T-cell (primary cell): ENCODE results near the gene DOCK6. TPM values are rescaled to one million over a fixed set of nuclear protein-coding genes. Genes with fewer than 3 reads are reported as not detected.

Experiments used
- ATAC-seq, 4 experiments: fragments of 200-7000 bp in 3 of 4; fragments of 150-1000 bp in 1 of 4; cut with Tn5 transposase; replicated peaks in 1 of 4; 1 replicate in 3 of 4; 2 replicates in 1 of 4; pipeline ENCODE4 v1.10.0; 2021; ENCODE audit warnings: moderate library complexity in 3 of 4, mild to moderate bottlenecking in 2 of 4, moderate number of reproducible peaks in 1 of 4
- CTCF ChIA-PET, 2 donors: fragments of 300-600 bp; sonication (Branson Sonifier 250); formaldehyde crosslinking; loops; one replicate each; lab custom pipeline; 2022; ENCODE audit warnings: antibody characterized with exemption in 2 of 2; lab: Charles Lee
- POLR2A ChIA-PET, 2 donors: fragments of 300-600 bp; sonication (Branson Sonifier 250); formaldehyde crosslinking; loops; one replicate each; lab custom pipeline; 2022; ENCODE audit warnings: antibody characterized with exemption in 2 of 2; lab: Charles Lee
- DNase-seq, 35 experiments: peaks; one replicate each; pipeline versions ENCODE4 v3.0.0 to v3.0.0-alpha.2; 2013 to 2023
- H3K27ac ChIP-seq: one replicate; pipeline ENCODE4 v1.5.1; 2013; ENCODE audit warnings: low read length
- H3K27me3 ChIP-seq, 2 experiments: replicated peaks in 1 of 2; 1 replicate in 1 of 2; 2 replicates in 1 of 2; pipeline versions ENCODE4 v1.6.1 to v1.7.0; 2013; ENCODE audit warnings: low read length in 1 of 2, mixed read lengths in 1 of 2; ENCODE audit not compliant: control insufficient read depth in 2 of 2, insufficient read depth in 2 of 2; ENCODE audit errors: extremely low read depth in 1 of 2
- H3K36me3 ChIP-seq, 2 donors: 1 replicate in 1 of 2; 2 replicates in 1 of 2; pipeline versions ENCODE4 v1.6.1 to v1.7.0; 2013; ENCODE audit warnings: low read length in 1 of 2; ENCODE audit not compliant: control insufficient read depth in 2 of 2, insufficient read depth in 1 of 2; ENCODE audit errors: extremely low read depth in 1 of 2
- H3K4me1 ChIP-seq, 2 experiments: 1 replicate in 1 of 2; 2 replicates in 1 of 2; pipeline versions ENCODE4 v1.6.1 to v1.7.0; 2013; ENCODE audit warnings: low read length in 2 of 2, mixed read lengths in 1 of 2; ENCODE audit not compliant: insufficient read depth in 2 of 2, control insufficient read depth in 1 of 2; ENCODE audit errors: extremely low read depth in 1 of 2
- H3K4me3 ChIP-seq, 2 donors: 1 replicate in 1 of 2; 2 replicates in 1 of 2; pipeline versions ENCODE4 v1.5.1 to v1.7.0; 2013; ENCODE audit warnings: mild to moderate bottlenecking in 2 of 2, low read length in 1 of 2, moderate library complexity in 1 of 2; ENCODE audit not compliant: control insufficient read depth in 1 of 2; ENCODE audit errors: extremely low read depth in 1 of 2
- H3K9me3 ChIP-seq: 2 replicates; pipeline ENCODE4 v1.7.0; 2013
- H3K27ac Mint-ChIP-seq, 2 donors: one replicate each; pipeline ENCODE4 v1.8.0; 2020 to 2021; ENCODE audit warnings: mild to moderate bottlenecking in 2 of 2, mixed read lengths in 2 of 2
- H3K27me3 Mint-ChIP-seq, 2 donors: one replicate each; pipeline ENCODE4 v1.8.0; 2021 to 2022; ENCODE audit warnings: mixed read lengths in 2 of 2
- H3K36me3 Mint-ChIP-seq: one replicate; pipeline ENCODE4 v1.8.0; 2021; ENCODE audit warnings: mixed read lengths
- H3K4me1 Mint-ChIP-seq, 3 donors: one replicate each; pipeline ENCODE4 v1.8.0; 2020 to 2022; ENCODE audit warnings: mixed read lengths in 3 of 3, mild to moderate bottlenecking in 1 of 3
- H3K4me3 Mint-ChIP-seq, 3 donors: one replicate each; pipeline ENCODE4 v1.8.0; 2020 to 2022; ENCODE audit warnings: mild to moderate bottlenecking in 3 of 3, mixed read lengths in 3 of 3, moderate library complexity in 3 of 3
- H3K9me3 Mint-ChIP-seq, 3 donors: one replicate each; pipeline ENCODE4 v1.8.0; 2020 to 2022; ENCODE audit warnings: mixed read lengths in 3 of 3
- WGBS: methylation state at CpG from one replicate; pipeline ENCODE4 v1.1.5; 2013; ENCODE audit warnings: missing lambda C conversion rate; ENCODE audit not compliant: insufficient coverage; 5-methylcytosine and 5-hydroxymethylcytosine counted together
- total RNA-seq, 35 experiments: library from RNA in 6 of 35; stranded (reverse) in 6 of 35; fragments of 120-200 nt in 1 of 35; gene quantifications; one replicate each; pipeline versions ENCODE4 v1.2.1 to v1.2.4 and lab custom pipeline; 2013 to 2026

DOCK6 gene
- total RNA-seq, 5 donors from 2014 or later (not counting 1 experiment from before 2014, with no cell fraction given): 0.78 to 1.8 (median 1.0) TPM

DNA sequence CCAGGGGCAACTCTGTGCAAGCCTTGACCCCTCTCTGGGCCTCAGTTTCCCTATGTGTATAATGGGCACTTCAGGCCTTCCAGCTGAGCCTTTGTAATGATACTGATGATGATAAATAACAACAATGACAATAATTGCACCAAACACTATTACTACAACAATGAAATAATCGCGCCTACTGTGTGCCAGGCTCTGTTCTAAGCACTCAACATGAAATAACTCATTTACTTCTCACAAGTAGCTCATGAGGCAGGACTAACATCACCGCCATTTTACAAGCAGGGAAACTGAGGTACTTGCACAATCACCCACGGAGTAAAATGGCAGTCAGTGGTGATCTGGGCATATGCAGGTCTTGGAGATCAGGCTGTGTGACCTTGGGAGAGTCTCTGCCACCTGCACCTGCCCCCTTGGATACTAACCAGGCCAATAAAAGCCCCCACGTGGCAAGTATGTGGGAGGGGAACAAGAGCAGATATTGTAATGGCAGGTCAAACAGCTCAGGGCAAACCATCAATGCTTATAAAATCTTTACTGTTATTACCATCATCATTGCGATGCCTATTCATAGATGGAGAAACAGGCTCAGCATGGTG, 23.4 kb downstream of the DOCK6 start:
- H3K36me3 ChIP-seq: no peaks in the 10 kb centered on the region
- H3K27me3 ChIP-seq: peaks cover 0 to 45% of the 10 kb centered on the region in 2 experiments
- no peak overlapping the region for H3K27ac Mint-ChIP-seq
- H3K27me3 Mint-ChIP-seq: peaks cover 7 to 12% of the 10 kb centered on the region in 2 donors
- H3K27ac ChIP-seq: no peak overlapping the region
- H3K4me1 Mint-ChIP-seq: peaks cover 4 to 6% (median 5%) of the 10 kb centered on the region in 3 donors
- ChIA-PET CTCF (no interaction called here), POLR2A (no interaction called here)
- H3K4me3 Mint-ChIP-seq: no peak overlapping the region
- DNase-seq (no peak), ATAC-seq (no peak)
- H3K36me3 Mint-ChIP-seq: no peaks in the 10 kb centered on the region
- H3K4me3 ChIP-seq: no peak overlapping the region
- H3K9me3 ChIP-seq: no peaks in the 10 kb centered on the region
- H3K9me3 Mint-ChIP-seq: peaks cover 4 to 8% (median 6%) of the 10 kb centered on the region in 3 donors
- peaks cover 0 to 8% of the 10 kb centered on the region in 2 experiments for H3K4me1 ChIP-seq
- 100% methylated on average over 1 of the region's 6 CpGs for WGBS

DNA sequence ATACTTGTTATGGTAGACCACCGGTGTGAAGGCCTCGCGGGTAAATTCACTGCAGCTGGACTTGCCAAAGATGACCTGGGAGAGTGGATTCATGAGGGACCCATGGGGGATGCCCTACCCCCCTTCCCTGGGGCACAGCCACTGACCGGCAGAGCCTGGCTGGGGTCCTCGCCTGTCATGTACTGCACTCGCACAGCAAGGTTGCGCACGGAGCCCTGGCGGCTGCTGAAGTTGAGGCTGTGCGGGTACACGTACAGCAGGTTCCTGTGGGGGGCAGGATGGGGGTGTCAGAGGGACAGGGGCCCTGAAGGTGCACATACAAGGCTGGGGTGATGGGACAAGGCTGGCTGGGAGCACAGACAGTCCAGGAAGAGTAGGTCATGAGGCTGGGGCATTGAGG, 24.3 kb downstream of the DOCK6 start:
- Histone ChIP-seq H3K4me1 (peaks cover 0 to 1% of the 10 kb centered on the region in 2 experiments), H3K27me3 (peaks cover 0 to 37% of the 10 kb centered on the region in 2 experiments), H3K4me3 (no peak overlapping the region), H3K36me3 (no peaks in the 10 kb centered on the region), H3K9me3 (no peaks in the 10 kb centered on the region), H3K27ac (no peak overlapping the region)
- H3K9me3 Mint-ChIP-seq: peaks cover 4 to 8% (median 6%) of the 10 kb centered on the region in 3 donors
- 90% methylated on average over 9 of the region's 11 CpGs for WGBS
- H3K4me3 Mint-ChIP-seq: no peak overlapping the region
- H3K27me3 Mint-ChIP-seq: peaks cover 4 to 8% of the 10 kb centered on the region in 2 donors
- H3K36me3 Mint-ChIP-seq: no peaks in the 10 kb centered on the region
- POLR2A ChIA-PET: no interaction called here
- no peak for ATAC-seq
- no peaks in the 10 kb centered on the region for H3K4me1 Mint-ChIP-seq
- H3K27ac Mint-ChIP-seq: no peak overlapping the region
- CTCF ChIA-PET: no interaction called here
- no peak for DNase-seq

DNA sequence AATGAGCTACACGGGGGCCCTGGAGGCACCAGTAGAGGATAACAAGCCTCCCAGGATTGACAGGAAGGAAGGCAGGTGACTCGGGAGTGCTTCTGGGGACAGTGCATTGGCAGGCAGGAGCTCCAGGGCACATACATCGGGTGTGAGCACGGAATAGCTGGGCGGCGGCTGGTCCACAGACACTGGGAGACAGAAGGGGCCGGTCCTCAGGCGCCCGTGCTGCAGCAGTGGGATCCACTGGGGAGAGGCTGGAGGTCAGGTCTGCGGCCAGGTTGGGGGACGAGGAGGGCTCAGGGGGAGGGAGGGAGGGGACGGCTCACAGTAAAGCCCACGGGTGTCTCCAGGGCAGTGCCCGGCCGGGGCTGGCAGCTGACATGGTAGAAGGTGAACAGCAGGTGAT, 25.0 kb downstream of the DOCK6 start:
- Mint-ChIP-seq H3K36me3 (no peaks in the 10 kb centered on the region), H3K27me3 (peaks cover 0 to 5% of the 10 kb centered on the region in 2 donors), H3K4me1 (no peaks in the 10 kb centered on the region), H3K27ac (no peak overlapping the region), H3K9me3 (peaks cover 4 to 8% (median 6%) of the 10 kb centered on the region in 3 donors), H3K4me3 (no peak overlapping the region)
- DNase-seq (no peak), ATAC-seq (no peak)
- WGBS: 88% methylated on average over 14 of the region's 15 CpGs
- no peaks in the 10 kb centered on the region for H3K9me3 ChIP-seq
- H3K36me3 ChIP-seq: no peaks in the 10 kb centered on the region
- H3K27me3 ChIP-seq: peaks cover 0 to 30% of the 10 kb centered on the region in 2 experiments
- H3K4me1 ChIP-seq: no peaks in the 10 kb centered on the region
- ChIA-PET CTCF (no interaction called here), POLR2A (interaction anchor here in 1 of 2 donors (0.6 kb wide), 1 partner anchor 71 kb away, joined by 3 read pairs; no protein-coding TSS in a partner anchor)
- H3K4me3 ChIP-seq: no peak overlapping the region
- H3K27ac ChIP-seq: no peak overlapping the region

DNA sequence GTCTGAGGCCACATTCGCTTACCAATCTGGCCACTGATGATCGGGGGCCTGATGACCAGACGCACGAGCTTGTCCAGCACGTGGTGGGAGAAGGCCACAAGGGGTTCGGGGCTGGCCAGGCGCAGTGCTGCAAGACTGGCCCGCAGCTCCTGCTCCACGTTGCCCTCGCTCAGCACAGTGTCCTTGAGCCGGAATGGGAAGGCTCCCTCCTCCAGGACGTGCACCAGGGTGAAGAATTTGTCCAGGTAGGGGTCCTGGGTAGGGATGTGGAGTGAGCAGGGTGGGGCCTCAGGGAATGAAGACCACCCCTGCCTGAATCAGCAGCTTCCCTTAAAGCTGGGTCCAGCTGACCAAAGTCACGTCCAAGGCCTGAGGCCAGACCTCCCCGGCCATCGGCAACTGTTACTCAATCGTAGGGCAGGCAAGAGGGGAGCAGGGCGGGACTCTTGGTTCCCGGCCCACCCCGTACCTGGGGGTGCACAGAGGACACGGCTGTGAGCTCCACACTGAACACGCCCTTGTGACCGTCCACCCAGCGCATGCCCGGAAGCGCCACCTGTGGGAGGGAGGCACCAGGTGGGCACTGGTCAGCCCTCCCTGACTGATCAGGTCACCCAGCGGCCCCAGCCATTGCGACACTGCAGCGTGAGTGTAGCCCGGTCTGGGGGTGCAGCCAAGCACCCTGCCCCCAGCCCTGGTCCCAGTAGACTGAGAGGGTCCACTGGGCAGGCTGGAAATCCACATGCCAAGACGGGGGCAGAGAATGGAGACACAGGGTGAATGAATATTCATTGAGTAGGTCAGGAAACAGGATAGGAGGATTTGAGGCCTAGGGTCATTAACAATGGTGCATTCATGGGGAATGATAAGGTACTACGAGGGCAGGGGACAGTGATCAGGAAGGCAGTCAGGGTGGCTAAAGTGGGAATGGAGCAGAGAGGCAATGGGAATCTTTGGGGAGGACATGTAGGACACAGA, 25.7 kb downstream of the DOCK6 start:
- Histone ChIP-seq H3K27ac (no peak overlapping the region), H3K27me3 (peaks cover 0 to 23% of the 10 kb centered on the region in 2 experiments), H3K4me3 (no peak overlapping the region), H3K9me3 (no peaks in the 10 kb centered on the region), H3K36me3 (no peaks in the 10 kb centered on the region), H3K4me1 (no peaks in the 10 kb centered on the region)
- ChIA-PET POLR2A (interaction anchor here in 1 of 2 donors (0.6 kb wide), 1 partner anchor 72 kb away, joined by 3 read pairs; no protein-coding TSS in a partner anchor), CTCF (interaction anchor here in 1 of 2 donors (0.7 kb wide), 1 partner anchor 243 kb away, joined by 5 read pairs; no protein-coding TSS in a partner anchor)
- no peak for DNase-seq
- 93% methylated on average over 27 of the region's 31 CpGs for WGBS
- Mint-ChIP-seq H3K9me3 (peaks cover 4 to 8% (median 6%) of the 10 kb centered on the region in 3 donors), H3K27ac (no peak overlapping the region), H3K4me1 (no peaks in the 10 kb centered on the region), H3K36me3 (no peaks in the 10 kb centered on the region), H3K4me3 (no peak overlapping the region), H3K27me3 (peaks cover 0 to 4% of the 10 kb centered on the region in 2 donors)
- no peak for ATAC-seq

DNA sequence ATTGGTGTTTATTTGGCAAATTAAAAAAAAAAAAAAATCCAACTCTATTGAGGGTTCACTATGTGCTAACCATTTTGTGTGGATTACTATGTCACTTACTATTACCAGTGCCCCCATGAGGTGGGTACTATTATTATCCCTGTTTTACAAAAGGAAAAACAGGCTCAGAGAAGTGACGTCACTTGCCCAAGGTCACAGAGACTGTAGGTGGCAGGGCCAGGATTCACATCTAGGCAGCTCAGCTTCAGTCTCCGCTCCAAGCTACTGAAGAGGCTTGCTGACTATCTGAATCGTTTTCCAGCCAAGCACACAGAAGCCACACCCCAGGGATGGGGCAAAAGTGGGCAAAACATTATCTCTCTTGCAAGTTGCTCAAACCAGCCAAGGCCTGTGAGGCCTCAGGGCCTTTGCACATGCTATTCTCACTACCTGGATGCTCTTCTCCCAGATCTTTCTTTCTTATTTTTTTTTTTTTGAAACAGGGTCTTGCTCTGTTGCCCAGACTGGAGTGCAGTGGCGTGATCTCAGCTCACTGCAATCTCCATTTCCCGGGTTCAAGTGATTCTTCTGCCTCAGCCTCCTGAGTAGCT, 27.7 kb downstream of the DOCK6 start:
- peaks cover 4 to 8% (median 6%) of the 10 kb centered on the region in 3 donors for H3K9me3 Mint-ChIP-seq
- no peaks in the 10 kb centered on the region for H3K4me1 ChIP-seq
- POLR2A ChIA-PET: no interaction called here
- CTCF ChIA-PET: no interaction called here
- no peak for DNase-seq
- no peaks in the 10 kb centered on the region for H3K27me3 Mint-ChIP-seq
- H3K27ac Mint-ChIP-seq: no peak overlapping the region
- H3K36me3 ChIP-seq: no peaks in the 10 kb centered on the region
- no peak overlapping the region for H3K4me3 ChIP-seq
- no peaks in the 10 kb centered on the region for H3K36me3 Mint-ChIP-seq
- no peak overlapping the region for H3K27ac ChIP-seq
- H3K4me1 Mint-ChIP-seq: no peaks in the 10 kb centered on the region
- H3K27me3 ChIP-seq: peaks cover 0 to 13% of the 10 kb centered on the region in 2 experiments
- ATAC-seq: no peak
- no peaks in the 10 kb centered on the region for H3K9me3 ChIP-seq
- H3K4me3 Mint-ChIP-seq: no peak overlapping the region
- 91% methylated on average over 4 of the region's 5 CpGs for WGBS

DNA sequence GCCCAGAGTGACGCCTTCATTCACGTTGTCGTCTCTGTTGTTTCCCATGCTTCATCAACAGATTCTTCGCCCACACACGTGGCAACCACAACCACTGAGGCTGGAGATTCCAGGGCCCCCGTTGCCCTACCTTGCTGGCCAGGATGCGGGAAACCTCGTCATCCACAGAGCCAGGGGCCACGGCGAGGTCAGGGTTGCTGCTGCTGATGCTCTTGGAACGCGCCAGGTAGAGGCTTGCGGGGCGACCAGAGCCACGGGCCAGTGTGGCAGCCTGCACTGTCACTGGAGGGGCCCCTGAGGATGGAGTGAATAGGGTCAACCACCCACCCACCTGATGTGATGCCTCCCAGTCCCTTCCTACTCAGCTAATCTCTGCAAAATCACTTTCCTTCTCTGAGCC, 29.3 kb downstream of the DOCK6 start:
- no peaks in the 10 kb centered on the region for H3K4me1 ChIP-seq
- POLR2A ChIA-PET: interaction anchor here in 1 of 2 donors (0.7 kb wide), 1 partner anchor 829 kb away, joined by 5 read pairs; no protein-coding TSS in a partner anchor
- no peak overlapping the region for H3K27ac ChIP-seq
- Mint-ChIP-seq H3K4me1 (no peaks in the 10 kb centered on the region), H3K4me3 (no peak overlapping the region), H3K9me3 (peaks cover 0 to under 1% (median under 1%) of the 10 kb centered on the region in 3 donors), H3K36me3 (no peaks in the 10 kb centered on the region), H3K27ac (no peak overlapping the region), H3K27me3 (no peaks in the 10 kb centered on the region)
- no peak overlapping the region for H3K4me3 ChIP-seq
- H3K9me3 ChIP-seq: no peaks in the 10 kb centered on the region
- no peak for ATAC-seq
- H3K36me3 ChIP-seq: no peaks in the 10 kb centered on the region
- CTCF ChIA-PET: no interaction called here
- H3K27me3 ChIP-seq: peaks cover 0 to 17% of the 10 kb centered on the region in 2 experiments
- DNase-seq: no peak
- 29% methylated on average over 6 of the region's 15 CpGs for WGBS
